ENCODE results near the gene ACAP2.
"Not testable (repeated sequence)": the region's sequence is repeated elsewhere in the genome, so short reads cannot be mapped to it uniquely, and the experiment has no call there.

Gene ACAP2

GRCh38 chr3:195443391-195443989, 670 bp upstream of the ACAP2 start:
- no peak for DNase-seq

GRCh38 chr3:195441992-195442572, 738 bp downstream of the ACAP2 start:
- DNase-seq: peak; percentile 80

GRCh38 chr3:195441476-195441991, 1.3 kb downstream of the ACAP2 start:
- DNase-seq: no peak

DNA sequence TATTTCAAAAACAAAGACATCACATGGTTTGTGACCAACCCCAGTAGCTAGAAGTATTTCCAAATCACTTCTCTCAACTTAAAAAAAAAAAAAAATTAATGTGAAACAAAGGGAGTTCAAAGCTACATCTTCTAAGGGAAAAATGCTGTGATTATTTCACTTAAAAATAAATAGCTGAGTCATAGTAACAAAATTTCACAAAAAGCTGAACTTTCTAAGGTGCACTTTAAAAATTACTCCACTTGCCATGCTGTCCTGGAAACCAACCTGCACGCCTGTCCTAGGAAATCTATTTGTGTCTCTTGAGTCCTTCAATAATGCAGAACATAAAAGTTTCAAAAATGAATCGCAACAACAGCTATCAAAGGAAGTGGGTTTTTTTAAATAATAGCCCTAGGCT, 1.8 kb downstream of the ACAP2 start:
- no peak for DNase-seq

GRCh38 chr3:195440379-195440778, 2.4 kb downstream of the ACAP2 start:
- no peak for DNase-seq

GRCh38 chr3:195438371-195438770, 4.4 kb downstream of the ACAP2 start:
- DNase-seq: peak; percentile 67

- no peak for DNase-seq
These were observed 17.0 kb downstream of the ACAP2 start for GRCh38 chr3:195425849-195426248.

DNA sequence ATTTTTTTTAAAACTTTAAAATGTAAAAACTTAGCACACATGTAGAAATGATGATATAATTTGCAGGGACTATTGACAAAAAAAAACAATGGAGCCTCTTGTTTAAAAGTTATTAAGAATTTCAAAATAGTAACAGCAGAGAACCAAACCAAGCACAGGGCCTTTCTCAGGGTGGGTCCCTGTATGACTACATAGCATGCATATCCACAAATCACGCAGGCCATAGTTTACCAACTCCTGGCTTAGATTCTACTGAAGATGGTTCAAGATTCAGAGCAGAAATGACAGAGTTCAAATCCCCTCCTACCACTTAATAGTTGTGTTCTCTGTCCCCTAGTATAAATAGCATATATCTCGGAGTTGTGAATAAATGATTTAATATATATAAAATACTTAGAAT, 19.0 kb downstream of the ACAP2 start:
- DNase-seq: no peak

DNA sequence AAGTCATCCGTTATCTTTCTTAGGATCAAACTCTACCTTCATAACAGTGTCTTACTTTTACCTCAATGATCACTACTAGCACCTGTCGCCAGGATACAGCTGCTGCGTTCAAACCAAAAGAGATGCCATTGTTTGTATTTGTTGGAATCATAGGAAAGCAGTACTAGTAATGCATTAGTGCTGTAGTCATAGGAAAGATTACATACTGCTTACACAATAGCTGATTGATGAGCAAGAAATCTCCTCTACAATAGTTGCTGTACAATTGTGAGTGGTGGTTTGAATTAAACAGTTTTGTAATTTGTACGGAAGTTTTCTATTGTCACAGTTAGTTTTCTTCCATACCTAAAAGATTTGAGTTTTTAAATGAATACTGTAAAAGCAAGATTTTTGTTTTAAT, 21.4 kb downstream of the ACAP2 start:
- DNase-seq: no peak

DNA sequence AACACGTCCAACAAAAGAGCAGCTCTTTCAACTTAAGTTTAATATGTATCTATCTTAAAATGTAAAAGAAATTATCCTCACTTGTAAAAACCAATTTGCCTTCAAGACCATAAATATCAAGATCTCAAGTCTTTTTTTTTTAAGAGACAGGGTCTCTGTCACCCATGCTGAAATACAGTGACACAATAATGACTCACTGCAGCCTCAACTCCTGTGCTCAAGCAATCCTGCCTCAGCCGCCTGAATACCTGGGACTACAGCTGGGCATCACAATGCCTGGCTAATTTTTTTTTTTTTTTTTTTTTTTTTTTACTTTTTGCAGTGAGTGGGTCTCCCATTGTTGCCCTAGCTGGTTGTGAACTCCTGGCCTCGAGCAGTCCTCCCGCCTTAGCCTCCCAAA, 26.0 kb downstream of the ACAP2 start:
- no peak for DNase-seq

GRCh38 chr3:195411836-195412235, 31.0 kb downstream of the ACAP2 start:
- DNase-seq: no peak

DNA sequence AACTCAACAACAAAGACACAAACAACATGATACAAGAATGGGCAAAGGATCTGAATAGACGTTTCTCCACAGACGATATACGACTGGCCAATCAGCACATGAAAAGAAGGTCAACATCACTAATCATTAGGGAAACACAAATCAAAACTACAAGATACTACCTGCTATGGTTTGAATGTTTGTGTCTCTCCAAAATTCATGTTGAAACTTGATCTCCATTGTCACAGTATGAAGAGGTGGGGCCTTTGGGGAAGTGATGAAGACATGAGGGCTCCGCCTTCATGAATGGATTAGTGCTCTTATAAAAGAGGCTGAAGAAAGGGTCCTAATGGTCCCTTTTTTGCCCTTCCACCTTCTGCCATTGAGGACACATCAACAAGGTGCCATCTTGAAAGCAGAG, 32.3 kb downstream of the ACAP2 start:
- DNase-seq: no peak

GRCh38 chr3:195407531-195408409, 35.0 kb downstream of the ACAP2 start:
- DNase-seq: no peak

GRCh38 chr3:195405651-195406050, 37.2 kb downstream of the ACAP2 start:
- no peak for DNase-seq

GRCh38 chr3:195403841-195404408, 38.9 kb downstream of the ACAP2 start:
- no peak for DNase-seq

GRCh38 chr3:195403244-195403643, 39.6 kb downstream of the ACAP2 start:
- no peak for DNase-seq

- DNase-seq: peak; percentile 63
These were observed 40.9 kb downstream of the ACAP2 start for GRCh38 chr3:195401943-195402342.

DNA sequence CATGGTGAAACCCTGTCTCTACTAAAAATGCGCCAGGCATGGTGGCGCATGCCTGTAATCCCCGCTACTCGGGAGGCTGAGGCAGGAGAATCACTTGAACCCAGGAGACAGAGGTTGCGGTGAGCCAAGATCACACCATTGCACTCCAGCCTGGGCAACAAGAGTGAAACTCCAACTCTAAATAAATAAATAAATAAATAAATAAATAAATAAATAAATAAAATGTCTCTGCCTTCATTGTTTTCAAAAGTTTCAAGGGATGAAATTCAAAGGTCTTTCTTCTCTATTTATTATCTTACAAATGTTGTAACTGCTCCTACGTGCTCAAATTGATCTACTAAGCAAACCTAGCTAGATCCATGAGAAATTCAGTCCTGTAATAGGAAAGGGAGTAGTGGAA, 44.4 kb downstream of the ACAP2 start:
- not testable (repeated sequence) for DNase-seq

DNA sequence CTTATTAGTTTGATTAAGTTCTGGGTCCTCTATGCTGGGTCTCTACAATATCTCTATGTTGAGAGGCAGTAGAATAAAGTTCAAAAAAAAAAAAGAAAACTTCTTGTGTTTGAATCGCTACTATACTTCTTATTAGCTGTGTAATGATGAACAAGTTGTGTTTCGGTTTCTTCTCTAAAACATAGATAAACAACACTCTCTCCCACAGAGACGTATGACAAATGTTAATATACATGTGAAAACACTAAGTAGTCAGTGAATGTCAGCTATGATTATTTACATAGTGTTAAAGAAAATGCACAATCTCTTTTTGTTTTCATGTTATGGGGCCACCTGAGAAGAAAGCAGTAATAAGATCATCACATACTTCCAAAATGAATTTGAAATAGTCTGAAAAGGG, 45.3 kb downstream of the ACAP2 start:
- DNase-seq: no peak

DNA sequence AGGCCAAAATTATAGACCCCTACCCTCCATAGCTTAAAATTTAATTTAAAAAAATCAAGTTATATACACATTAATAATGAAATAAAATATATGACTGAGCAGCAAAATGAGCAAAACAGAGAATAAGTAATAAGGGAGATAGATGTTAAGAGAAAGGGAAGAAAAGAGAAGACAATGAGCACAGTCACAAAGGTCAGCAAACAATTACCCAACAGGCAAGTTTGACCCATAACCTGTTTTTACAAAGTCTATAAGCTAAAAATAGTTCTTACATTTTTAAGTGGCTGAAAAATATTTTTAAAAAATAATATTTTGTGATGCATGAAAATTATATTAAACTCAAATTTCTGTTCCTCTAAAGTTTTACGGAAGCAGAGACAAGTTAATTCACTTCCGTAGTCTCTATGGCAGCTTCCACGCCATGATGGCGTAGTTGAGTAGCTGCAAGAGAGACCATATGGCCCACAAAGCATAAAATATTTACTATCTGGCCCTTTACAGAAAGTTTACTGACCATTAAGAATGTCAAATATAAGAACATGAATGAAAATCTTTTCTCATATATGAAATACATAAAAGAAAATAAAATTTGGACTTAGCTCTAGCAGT, 47.5 kb downstream of the ACAP2 start:
- no peak for DNase-seq

DNA sequence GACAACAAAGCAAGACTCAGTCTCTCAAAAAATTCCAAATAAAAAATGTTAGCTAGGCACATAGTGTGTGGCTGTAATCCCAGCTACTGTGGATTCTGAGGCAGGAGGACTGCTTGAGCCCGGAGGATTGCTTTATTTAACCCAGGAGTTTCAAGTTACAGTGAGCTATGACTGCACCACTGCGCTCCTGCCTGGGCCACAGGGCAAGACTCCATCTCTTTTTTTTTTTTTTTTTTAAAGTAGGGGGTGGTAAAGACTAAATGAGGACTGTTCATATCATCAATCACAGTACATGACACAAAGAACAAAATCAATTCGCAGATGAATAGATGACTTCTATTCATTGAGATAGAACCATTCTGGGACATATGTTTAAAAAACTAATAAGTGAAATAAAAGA, 48.1 kb downstream of the ACAP2 start:
- DNase-seq: no peak

DNA sequence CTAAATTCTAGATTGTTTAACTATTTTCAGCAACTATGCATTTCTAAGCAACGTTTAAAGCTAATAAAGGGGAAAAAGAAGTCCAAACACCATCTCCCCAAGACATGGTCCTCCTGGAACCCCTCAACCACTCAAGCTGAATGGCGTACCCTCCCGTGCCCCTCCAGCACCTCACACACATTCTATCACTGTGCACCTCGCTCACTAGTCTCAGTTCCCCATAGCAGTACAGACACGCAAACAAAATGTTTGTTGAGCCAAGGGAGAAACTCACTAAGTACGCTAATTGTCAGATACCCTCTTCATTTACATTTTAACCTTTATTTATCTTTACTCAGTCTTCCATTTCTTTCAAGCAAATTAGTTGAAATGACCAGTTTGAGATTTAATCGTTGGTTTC, 48.8 kb downstream of the ACAP2 start:
- DNase-seq: no peak

- no peak for DNase-seq
These were observed 54.4 kb downstream of the ACAP2 start for GRCh38 chr3:195388380-195388779.

All from islet precursor cell (in vitro differentiated cells).